Natural killer cell (primary cell): ENCODE results near the gene OTUD1. TPM values are rescaled to one million over a fixed set of nuclear protein-coding genes. Genes with fewer than 3 reads are reported as not detected.

Experiments
- ATAC-seq, 3 donors: fragments of 150-1000 bp in 2 of 3; fragments of 200-7000 bp in 1 of 3; cut with Tn5 transposase; 1 replicate in 1 of 3; 2 replicates in 2 of 3; pipeline ENCODE4 v1.10.0; 2021; ENCODE audit warnings: mild to moderate bottlenecking in 2 of 3, moderate library complexity in 2 of 3
- DNase-seq, 2 donors: peaks; one replicate each; pipeline versions ENCODE4 v3.0.0 to v3.0.0-alpha.2; 2013 to 2021; ENCODE audit warnings: mixed read lengths in 1 of 2
- H3K27ac ChIP-seq: one replicate; pipeline ENCODE4 v1.5.1; 2013; ENCODE audit warnings: mild to moderate bottlenecking, low read length
- H3K27me3 ChIP-seq: one replicate; pipeline ENCODE4 v1.6.1; 2013; ENCODE audit warnings: low read length; ENCODE audit not compliant: control insufficient read depth, insufficient read depth
- H3K36me3 ChIP-seq: one replicate; pipeline ENCODE4 v1.6.1; 2013; ENCODE audit warnings: low read length; ENCODE audit not compliant: control insufficient read depth, insufficient read depth
- H3K4me1 ChIP-seq: one replicate; pipeline ENCODE4 v1.6.1; 2013; ENCODE audit warnings: low read length; ENCODE audit not compliant: control insufficient read depth, insufficient read depth
- H3K4me3 ChIP-seq: one replicate; pipeline ENCODE4 v1.5.1; 2013; ENCODE audit warnings: low read length
- H3K9me3 ChIP-seq: one replicate; pipeline ENCODE4 v1.6.1; 2013; ENCODE audit warnings: low read length; ENCODE audit not compliant: control insufficient read depth, insufficient read depth
- H3K27ac Mint-ChIP-seq, 2 donors: one replicate each; pipeline ENCODE4 v1.8.0; 2022; ENCODE audit warnings: mild to moderate bottlenecking in 2 of 2, mixed read lengths in 2 of 2, moderate library complexity in 1 of 2
- H3K27me3 Mint-ChIP-seq, 2 donors: one replicate each; pipeline ENCODE4 v1.8.0; 2022; ENCODE audit warnings: low read depth in 2 of 2, mixed read lengths in 2 of 2
- H3K36me3 Mint-ChIP-seq: one replicate; pipeline ENCODE4 v1.8.0; 2022; ENCODE audit warnings: mixed read lengths
- H3K4me1 Mint-ChIP-seq, 2 donors: one replicate each; pipeline ENCODE4 v1.8.0; 2022; ENCODE audit warnings: mixed read lengths in 2 of 2
- H3K4me3 Mint-ChIP-seq: one replicate; pipeline ENCODE4 v1.8.0; 2022; ENCODE audit warnings: mild to moderate bottlenecking, moderate library complexity, mixed read lengths
- H3K9me3 Mint-ChIP-seq, 2 donors: one replicate each; pipeline ENCODE4 v1.8.0; 2022; ENCODE audit warnings: mixed read lengths in 2 of 2
- WGBS: methylation state at CpG from one replicate; pipeline ENCODE4 v1.1.7; 2013; ENCODE audit warnings: missing lambda C conversion rate; ENCODE audit not compliant: insufficient coverage; 5-methylcytosine and 5-hydroxymethylcytosine counted together
- intact Hi-C: fragments of 100-400 bp; cut with micrococcal nuclease; formaldehyde crosslinking; loops from one replicate; pipeline ENCODE4 v1.14.2; 2022
- total RNA-seq, 4 donors: library from RNA; stranded (reverse); fragments of 120-200 nt in 1 of 4; gene quantifications; one replicate each; pipeline versions ENCODE4 v1.2.3 to v1.2.4, GENCODE V29; 2013 to 2022
- TF ChIP-seq, protein P1 (sequence below): fragments of 200-600 bp; IDR thresholded peaks from one replicate; pipeline ENCODE4 v1.8.0; 2022; ENCODE audit warnings: antibody characterized with exemption

OTUD1 gene
- total RNA-seq, 3 donors from 2014 or later (not counting 1 experiment from before 2014, with no cell fraction given): 24.8 to 49.3 (median 45.5) TPM

DNA sequence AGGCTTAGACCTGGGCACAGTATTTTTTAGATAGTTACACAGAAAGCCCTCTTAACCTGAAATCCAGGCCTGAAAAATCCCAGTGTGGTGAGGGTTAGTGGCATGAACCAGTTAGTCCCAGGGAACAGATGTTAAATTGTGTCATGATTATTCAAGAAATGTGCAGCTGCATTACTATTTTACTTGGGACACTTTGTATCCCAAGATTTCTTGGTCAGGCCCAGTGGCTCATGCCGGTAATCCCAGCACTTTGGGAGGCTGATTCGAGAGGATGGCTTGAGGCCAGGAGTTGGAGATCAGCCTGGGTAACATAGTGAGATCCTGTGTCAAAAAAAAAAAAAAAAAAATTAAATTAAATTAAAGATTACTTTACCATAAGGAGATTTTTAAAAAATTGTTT lies 36.0 kb upstream of the OTUD1 start:
- Histone ChIP-seq H3K9me3 (no peaks in the 10 kb centered on the region), H3K4me3 (no peak overlapping the region), H3K4me1 (no peaks in the 10 kb centered on the region), H3K27ac (no peak overlapping the region), H3K27me3 (no peaks in the 10 kb centered on the region), H3K36me3 (no peaks in the 10 kb centered on the region)
- intact Hi-C loops: no loop called here
- DNase-seq (no peak), ATAC-seq (no peak)
- Mint-ChIP-seq H3K4me1 (no peaks in the 10 kb centered on the region), H3K27me3 (peaks cover 0 to 13% of the 10 kb centered on the region in 2 donors), H3K27ac (no peak overlapping the region), H3K4me3 (no peak overlapping the region), H3K9me3 (no peaks in the 10 kb centered on the region), H3K36me3 (no peaks in the 10 kb centered on the region)
- TF ChIP-seq, protein P1, sequence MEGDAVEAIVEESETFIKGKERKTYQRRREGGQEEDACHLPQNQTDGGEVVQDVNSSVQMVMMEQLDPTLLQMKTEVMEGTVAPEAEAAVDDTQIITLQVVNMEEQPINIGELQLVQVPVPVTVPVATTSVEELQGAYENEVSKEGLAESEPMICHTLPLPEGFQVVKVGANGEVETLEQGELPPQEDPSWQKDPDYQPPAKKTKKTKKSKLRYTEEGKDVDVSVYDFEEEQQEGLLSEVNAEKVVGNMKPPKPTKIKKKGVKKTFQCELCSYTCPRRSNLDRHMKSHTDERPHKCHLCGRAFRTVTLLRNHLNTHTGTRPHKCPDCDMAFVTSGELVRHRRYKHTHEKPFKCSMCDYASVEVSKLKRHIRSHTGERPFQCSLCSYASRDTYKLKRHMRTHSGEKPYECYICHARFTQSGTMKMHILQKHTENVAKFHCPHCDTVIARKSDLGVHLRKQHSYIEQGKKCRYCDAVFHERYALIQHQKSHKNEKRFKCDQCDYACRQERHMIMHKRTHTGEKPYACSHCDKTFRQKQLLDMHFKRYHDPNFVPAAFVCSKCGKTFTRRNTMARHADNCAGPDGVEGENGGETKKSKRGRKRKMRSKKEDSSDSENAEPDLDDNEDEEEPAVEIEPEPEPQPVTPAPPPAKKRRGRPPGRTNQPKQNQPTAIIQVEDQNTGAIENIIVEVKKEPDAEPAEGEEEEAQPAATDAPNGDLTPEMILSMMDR: no peak
- 62% methylated on average over 2 of the region's 2 CpGs for WGBS

DNA sequence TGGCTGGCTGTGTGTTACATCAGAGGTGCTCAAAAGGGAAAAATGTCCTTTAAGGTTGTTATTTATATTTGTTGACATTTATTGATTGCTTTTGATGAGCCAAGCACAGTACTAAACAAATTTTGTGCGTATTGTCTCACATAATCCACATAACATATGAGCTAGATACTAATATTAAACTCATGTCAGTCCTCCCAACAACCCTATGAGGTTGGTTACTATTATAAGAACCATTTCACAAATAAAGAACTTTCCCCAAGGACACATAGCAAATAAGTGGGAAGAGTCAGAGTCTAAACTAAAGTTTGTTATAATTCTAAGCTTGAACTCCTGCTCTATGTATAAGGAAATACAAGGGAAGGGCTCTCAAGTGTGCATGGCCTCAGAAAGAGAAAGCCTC lies 35.6 kb upstream of the OTUD1 start:
- H3K9me3 Mint-ChIP-seq: no peaks in the 10 kb centered on the region
- TF ChIP-seq, protein P1: no peak
- no peaks in the 10 kb centered on the region for H3K27me3 ChIP-seq
- H3K27ac Mint-ChIP-seq: no peak overlapping the region
- H3K9me3 ChIP-seq: no peaks in the 10 kb centered on the region
- WGBS: 83% methylated on average over 1 of the region's 1 CpG
- no peaks in the 10 kb centered on the region for H3K36me3 ChIP-seq
- intact Hi-C loops: no loop called here
- no peaks in the 10 kb centered on the region for H3K4me1 ChIP-seq
- H3K36me3 Mint-ChIP-seq: no peaks in the 10 kb centered on the region
- no peak overlapping the region for H3K4me3 ChIP-seq
- DNase-seq (no peak), ATAC-seq (no peak)
- H3K4me1 Mint-ChIP-seq: no peaks in the 10 kb centered on the region
- H3K4me3 Mint-ChIP-seq: no peak overlapping the region
- H3K27ac ChIP-seq: no peak overlapping the region
- peaks cover 0 to 13% of the 10 kb centered on the region in 2 donors for H3K27me3 Mint-ChIP-seq

DNA sequence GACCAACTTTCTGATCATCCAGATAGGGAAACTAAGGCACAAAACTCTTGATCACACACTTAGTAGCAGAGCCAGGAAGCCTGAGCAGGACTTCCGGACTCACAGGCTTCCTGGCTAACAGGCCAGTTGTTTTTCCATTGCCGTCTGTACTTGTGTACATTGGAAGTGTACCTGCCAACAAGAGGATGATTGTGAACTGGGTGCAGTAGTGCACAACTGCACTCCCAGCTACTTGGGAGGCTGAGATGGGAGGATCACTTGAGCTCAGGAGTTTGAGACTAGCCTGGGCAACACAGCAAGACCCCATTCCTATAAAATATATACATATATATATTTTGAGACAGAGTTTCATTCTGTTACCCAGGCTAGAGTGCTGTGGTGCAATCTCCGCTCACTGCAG lies 35.2 kb upstream of the OTUD1 start:
- ATAC-seq: no peak
- Histone ChIP-seq H3K9me3 (no peaks in the 10 kb centered on the region), H3K27ac (no peak overlapping the region), H3K4me3 (no peak overlapping the region), H3K27me3 (no peaks in the 10 kb centered on the region), H3K36me3 (no peaks in the 10 kb centered on the region), H3K4me1 (no peaks in the 10 kb centered on the region)
- Mint-ChIP-seq H3K36me3 (no peaks in the 10 kb centered on the region), H3K27me3 (peaks cover 0 to 13% of the 10 kb centered on the region in 2 donors), H3K9me3 (no peaks in the 10 kb centered on the region), H3K4me1 (no peaks in the 10 kb centered on the region), H3K4me3 (no peak overlapping the region), H3K27ac (no peak overlapping the region)
- DNase-seq: no peak
- TF ChIP-seq, protein P1: no peak
- 96% methylated on average over 3 of the region's 3 CpGs for WGBS
- intact Hi-C loops: no loop called here

DNA sequence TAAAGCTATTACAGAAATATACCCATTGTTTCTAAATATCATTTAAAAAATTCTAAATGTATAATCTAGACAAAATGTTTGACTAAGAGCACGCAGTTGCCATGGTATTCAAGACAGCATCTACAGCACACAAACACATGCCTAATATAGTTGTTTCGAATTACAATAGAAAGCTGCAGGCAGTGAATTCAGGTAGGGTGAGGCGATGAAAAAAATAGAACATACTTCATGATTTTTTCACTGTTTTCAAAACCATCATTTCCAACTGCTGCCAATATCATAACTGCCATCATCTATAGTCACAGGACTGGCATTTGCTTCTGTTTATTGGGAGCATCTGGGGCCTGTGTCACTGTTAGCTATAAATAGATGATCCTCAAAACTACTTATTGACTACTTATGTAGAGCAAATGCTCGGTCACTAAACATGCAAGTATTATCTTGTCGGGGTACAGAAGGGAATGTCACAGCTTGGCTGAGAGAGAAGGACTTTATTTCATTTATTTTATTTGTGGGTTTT lies 34.4 kb upstream of the OTUD1 start:
- TF ChIP-seq, protein P1: no peak
- no peak for ATAC-seq
- no peak overlapping the region for H3K4me3 Mint-ChIP-seq
- no peak for DNase-seq
- Histone ChIP-seq H3K27me3 (no peaks in the 10 kb centered on the region), H3K27ac (no peak overlapping the region), H3K36me3 (no peaks in the 10 kb centered on the region), H3K9me3 (no peaks in the 10 kb centered on the region), H3K4me1 (no peaks in the 10 kb centered on the region), H3K4me3 (no peak overlapping the region)
- intact Hi-C loops: no loop called here
- H3K9me3 Mint-ChIP-seq: no peaks in the 10 kb centered on the region
- H3K27ac Mint-ChIP-seq: no peak overlapping the region
- WGBS: 85% methylated on average over 3 of the region's 5 CpGs
- no peaks in the 10 kb centered on the region for H3K4me1 Mint-ChIP-seq
- H3K27me3 Mint-ChIP-seq: peaks cover 0 to 13% of the 10 kb centered on the region in 2 donors
- H3K36me3 Mint-ChIP-seq: no peaks in the 10 kb centered on the region
